IPS-20b (cell line): ENCODE data around the gene ZSCAN5A.
"Not testable (repeated sequence)": the region's sequence is repeated elsewhere in the genome, so short reads cannot be mapped to it uniquely, and the experiment has no call there.

Experiments used
- H3K27ac ChIP-seq: one replicate; pipeline ENCODE4 v1.5.1; 2013; ENCODE audit warnings: low read length
- H3K27me3 ChIP-seq: 2 replicates; pipeline ENCODE4 v1.6.1; 2013; ENCODE audit warnings: mild to moderate bottlenecking, low read length, inconsistent platforms; ENCODE audit not compliant: insufficient read depth
- H3K36me3 ChIP-seq: 2 replicates; pipeline ENCODE4 v1.6.1; 2013; ENCODE audit warnings: low read depth, mild to moderate bottlenecking, inconsistent platforms, low read length, moderate library complexity; ENCODE audit not compliant: insufficient read depth
- H3K4me1 ChIP-seq: 2 replicates; pipeline ENCODE4 v1.6.1; 2013; ENCODE audit warnings: mild to moderate bottlenecking, control low read depth, inconsistent platforms, low read length, moderate library complexity; ENCODE audit not compliant: insufficient read depth
- H3K4me3 ChIP-seq: 2 replicates; pipeline ENCODE4 v1.5.1; 2013; ENCODE audit warnings: mild to moderate bottlenecking, low read length, inconsistent platforms
- H3K9ac ChIP-seq: 2 replicates; pipeline ENCODE4 v1.6.1; 2013; ENCODE audit warnings: low read depth, mild to moderate bottlenecking, inconsistent platforms, low read length, moderate library complexity
- H3K9me3 ChIP-seq: 2 replicates; pipeline ENCODE4 v1.6.1; 2013; ENCODE audit warnings: mild to moderate bottlenecking, low read depth, low read length, inconsistent platforms; ENCODE audit not compliant: insufficient read depth

Gene ZSCAN5A

GRCh38 chr19:56193981-56194640, 120.5 kb downstream of the ZSCAN5A start:
- H3K4me3 ChIP-seq: no peak overlapping the region
- no peak overlapping the region for H3K27ac ChIP-seq
- no peaks in the 10 kb centered on the region for H3K4me1 ChIP-seq
- no peak overlapping the region for H3K9ac ChIP-seq
- no peaks in the 10 kb centered on the region for H3K9me3 ChIP-seq
- H3K36me3 ChIP-seq: no peaks in the 10 kb centered on the region
- H3K27me3 ChIP-seq: no peaks in the 10 kb centered on the region

GRCh38 chr19:56191711-56192110, 122.9 kb downstream of the ZSCAN5A start:
- H3K36me3 ChIP-seq: no peaks in the 10 kb centered on the region
- no peaks in the 10 kb centered on the region for H3K9me3 ChIP-seq
- H3K4me3 ChIP-seq: no peak overlapping the region
- no peak overlapping the region for H3K9ac ChIP-seq
- no peaks in the 10 kb centered on the region for H3K4me1 ChIP-seq
- no peaks in the 10 kb centered on the region for H3K27me3 ChIP-seq
- no peak overlapping the region for H3K27ac ChIP-seq

GRCh38 chr19:56191115-56191514, 123.5 kb downstream of the ZSCAN5A start:
- no peak overlapping the region for H3K27ac ChIP-seq
- no peaks in the 10 kb centered on the region for H3K27me3 ChIP-seq

GRCh38 chr19:56189785-56190184, 124.9 kb downstream of the ZSCAN5A start:
- Histone ChIP-seq H3K4me3 (no peak overlapping the region), H3K9ac (no peak overlapping the region), H3K4me1 (no peaks in the 10 kb centered on the region), H3K27ac (no peak overlapping the region), H3K36me3 (no peaks in the 10 kb centered on the region), H3K27me3 (no peaks in the 10 kb centered on the region), H3K9me3 (no peaks in the 10 kb centered on the region)

More at GRCh38 chr19:56191115-56191514, 123.5 kb downstream of the ZSCAN5A start:
- no peak overlapping the region for H3K4me3 ChIP-seq
- no peaks in the 10 kb centered on the region for H3K4me1 ChIP-seq
- H3K9ac ChIP-seq: no peak overlapping the region
- H3K9me3 ChIP-seq: no peaks in the 10 kb centered on the region
- H3K36me3 ChIP-seq: no peaks in the 10 kb centered on the region

- Histone ChIP-seq H3K27me3 (no peaks in the 10 kb centered on the region; the same call in 1 of the 2 replicates), H3K4me1 (no peaks in the 10 kb centered on the region), H3K9me3 (no peaks in the 10 kb centered on the region), H3K36me3 (no peaks in the 10 kb centered on the region), H3K9ac (no peak overlapping the region), H3K4me3 (no peak overlapping the region), H3K27ac (no peak overlapping the region)
Observed at GRCh38 chr19:56177564-56178243, 136.9 kb downstream of the ZSCAN5A start.

GRCh38 chr19:56176881-56177280, 137.8 kb downstream of the ZSCAN5A start:
- H3K27ac ChIP-seq: no peak overlapping the region
- no peaks in the 10 kb centered on the region for H3K4me1 ChIP-seq
- no peaks in the 10 kb centered on the region for H3K36me3 ChIP-seq
- no peaks in the 10 kb centered on the region for H3K9me3 ChIP-seq
- no peaks in the 10 kb centered on the region; the same call in 1 of the 2 replicates for H3K27me3 ChIP-seq
- no peak overlapping the region for H3K9ac ChIP-seq
- H3K4me3 ChIP-seq: no peak overlapping the region

GRCh38 chr19:56176310-56176709, 138.3 kb downstream of the ZSCAN5A start:
- H3K27ac ChIP-seq: not testable (repeated sequence)

GRCh38 chr19:56175861-56176307, 138.8 kb downstream of the ZSCAN5A start, which contains the start of gene GALP:
GALP (plus strand) TSS chr19:56176008; CDS start chr19:56177109, 1,101 bp downstream.
- not testable (repeated sequence) for H3K36me3 ChIP-seq, H3K9ac ChIP-seq, H3K4me1 ChIP-seq, H3K27ac ChIP-seq, H3K4me3 ChIP-seq, H3K27me3 ChIP-seq, H3K9me3 ChIP-seq

More at GRCh38 chr19:56176310-56176709, 138.3 kb downstream of the ZSCAN5A start:
- H3K27me3 ChIP-seq, H3K36me3 ChIP-seq, H3K4me3 ChIP-seq, H3K9ac ChIP-seq, H3K4me1 ChIP-seq, H3K9me3 ChIP-seq: not testable (repeated sequence)

GRCh38 chr19:56174550-56174949, 140.1 kb downstream of the ZSCAN5A start:
- Histone ChIP-seq H3K9me3 (no peaks in the 10 kb centered on the region), H3K4me1 (no peaks in the 10 kb centered on the region)

GRCh38 chr19:56174086-56174485, 140.6 kb downstream of the ZSCAN5A start:
- no peaks in the 10 kb centered on the region for H3K4me1 ChIP-seq
- no peaks in the 10 kb centered on the region; the same call in 1 of the 2 replicates for H3K27me3 ChIP-seq
- no peaks in the 10 kb centered on the region for H3K36me3 ChIP-seq
- H3K9me3 ChIP-seq: no peaks in the 10 kb centered on the region
- no peak overlapping the region for H3K4me3 ChIP-seq
- H3K27ac ChIP-seq: no peak overlapping the region
- no peak overlapping the region for H3K9ac ChIP-seq

More at GRCh38 chr19:56174550-56174949, 140.1 kb downstream of the ZSCAN5A start:
- Histone ChIP-seq H3K9ac (no peak overlapping the region), H3K4me3 (no peak overlapping the region), H3K36me3 (no peaks in the 10 kb centered on the region), H3K27ac (no peak overlapping the region), H3K27me3 (no peaks in the 10 kb centered on the region; the same call in 1 of the 2 replicates)
